ENCODE data around the gene B4GALNT3. TPM values are rescaled to one million over a fixed set of nuclear protein-coding genes. Genes with fewer than 3 reads are reported as not detected.
"Not testable (repeated sequence)": the region's sequence is repeated elsewhere in the genome, so short reads cannot be mapped to it uniquely, and the experiment has no call there.

Gene B4GALNT3
- total RNA-seq, 4 donors from 2014 or later, result 9.7 to 45.3 (median 18.4) TPM

- Histone ChIP-seq H3K9me3 (no peaks in the 10 kb centered on the region), H3K27me3 (no peaks in the 10 kb centered on the region), H3K4me3 (no peak overlapping the region), H3K4me1 (peaks cover 34 to 96% (median 45%) of the 10 kb centered on the region in 3 donors), H3K27ac (peak overlapping the region; percentile 85 to 96 (median 92)), H3K36me3 (no peaks in the 10 kb centered on the region)
- intact Hi-C loops (cut with DNase I), result loop anchor here (5.0 to 10.0 kb wide), 2 partner anchors 70 to 178 kb away; partner anchors contain the start of gene WNK1
- DNase-seq, result no peak
- TF ChIP-seq CTCF (IDR thresholded peaks at IDR 0.05) (no peak), POLR2A (IDR thresholded peaks at IDR 0.05) (no peak)
- 36 to 49% methylated on average over 3 of the region's 3 CpGs for WGBS, 2 donors
These were observed 114.9 kb downstream of the B4GALNT3 start for GRCh38 chr12:574475-575128.

- no peaks in the 10 kb centered on the region for H3K36me3 ChIP-seq
- H3K27me3 ChIP-seq, result no peaks in the 10 kb centered on the region
- no peak for TF ChIP-seq CTCF (IDR thresholded peaks at IDR 0.05)
- no peak for TF ChIP-seq POLR2A (IDR thresholded peaks at IDR 0.05)
- DNase-seq, result no peak
- no peaks in the 10 kb centered on the region for H3K9me3 ChIP-seq
- H3K4me1 ChIP-seq, result peaks cover 34 to 96% (median 42%) of the 10 kb centered on the region in 3 donors
- WGBS, 2 donors, result 23 to 39% methylated on average over 6 to 7 of the region's 7 CpGs
- peak overlapping the region; percentile 85 to 96 (median 92) for H3K27ac ChIP-seq
- H3K4me3 ChIP-seq, result no peak overlapping the region
- intact Hi-C loops (cut with DNase I), result loop anchor here (10.0 kb wide), 1 partner anchor 70 kb away; no protein-coding TSS in a partner anchor
These were observed 115.4 kb downstream of the B4GALNT3 start for GRCh38 chr12:575129-575502.

DNA sequence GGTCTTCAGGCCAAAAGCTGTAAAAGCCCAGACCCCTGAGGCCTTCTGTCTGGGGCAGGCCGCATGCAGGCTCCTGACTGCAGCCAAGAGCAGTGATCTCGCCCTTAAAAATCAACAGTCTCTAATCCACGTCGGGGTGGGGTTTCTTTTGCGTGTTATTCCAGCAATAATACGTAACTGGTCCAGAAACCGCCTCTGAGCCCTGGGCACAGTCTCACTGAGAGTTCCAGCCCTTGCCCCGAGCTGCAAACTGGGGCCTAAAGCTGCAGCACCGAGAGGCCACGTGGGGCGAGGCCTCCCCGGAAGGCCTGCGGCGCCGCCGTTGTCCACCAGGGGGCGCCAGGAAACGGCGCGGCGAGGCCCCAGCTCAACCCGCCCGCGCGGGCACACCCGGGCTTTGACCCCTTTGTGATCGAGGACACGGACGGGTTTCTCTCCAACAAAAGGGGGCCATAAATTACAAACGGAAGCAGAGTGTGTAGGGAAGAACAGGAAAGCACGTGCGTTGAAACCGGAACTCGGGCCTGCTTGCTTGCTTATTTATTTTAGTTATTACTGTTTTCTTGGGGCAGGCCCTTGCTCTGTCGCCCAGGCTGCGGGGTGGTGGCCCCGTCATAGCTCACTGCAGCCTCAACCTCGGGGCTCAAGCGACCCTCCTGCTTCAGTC lies 116.3 kb downstream of the B4GALNT3 start:
- H3K27ac ChIP-seq, result peak overlapping the region; percentile 85 to 96 (median 92)
- H3K4me1 ChIP-seq, result peaks cover 29 to 87% (median 39%) of the 10 kb centered on the region in 3 donors
- 4 to 6% methylated on average over 14 to 25 of the region's 39 CpGs for WGBS, 2 donors
- TF ChIP-seq POLR2A (IDR thresholded peaks at IDR 0.05) (peak in 1 of 4 donors; percentile 21), CTCF (IDR thresholded peaks at IDR 0.05) (peak; percentile 98 to 100 (median 100))
- no peaks in the 10 kb centered on the region for H3K36me3 ChIP-seq
- H3K4me3 ChIP-seq, result peak overlapping the region in 2 of 4 donors; percentile 17 to 52
- intact Hi-C loops (cut with DNase I), result loop anchor here (10.0 kb wide), 1 partner anchor 69 kb away; no protein-coding TSS in a partner anchor
- no peaks in the 10 kb centered on the region for H3K9me3 ChIP-seq
- H3K27me3 ChIP-seq, result no peaks in the 10 kb centered on the region
- no peak for DNase-seq

GRCh38 chr12:576615-577110 lies 116.9 kb downstream of the B4GALNT3 start:
- TF ChIP-seq POLR2A (IDR thresholded peaks at IDR 0.05) (no peak), CTCF (IDR thresholded peaks at IDR 0.05) (no peak)
- 86 to 90% methylated on average over 7 to 14 of the region's 14 CpGs for WGBS, 2 donors
- Histone ChIP-seq H3K4me3 (peak overlapping the region in 2 of 4 donors; percentile 17 to 52), H3K27ac (peak overlapping the region; percentile 85 to 96 (median 92)), H3K4me1 (peaks cover 25 to 81% (median 35%) of the 10 kb centered on the region in 3 donors), H3K36me3 (no peaks in the 10 kb centered on the region), H3K9me3 (no peaks in the 10 kb centered on the region), H3K27me3 (no peaks in the 10 kb centered on the region)
- intact Hi-C loops (cut with DNase I), result loop anchor here (10.0 kb wide), 1 partner anchor 68 kb away; no protein-coding TSS in a partner anchor
- no peak for DNase-seq

- intact Hi-C loops (cut with DNase I), result loop anchor here (10.0 kb wide), 1 partner anchor 67 kb away; no protein-coding TSS in a partner anchor
- 83 to 85% methylated on average over 15 to 18 of the region's 19 CpGs for WGBS, 2 donors
- H3K36me3 ChIP-seq, H3K4me3 ChIP-seq, DNase-seq, H3K9me3 ChIP-seq, H3K27me3 ChIP-seq: not testable (repeated sequence)
- Histone ChIP-seq H3K4me1 (peaks cover 19 to 66% (median 23%) of the 10 kb centered on the region in 3 donors), H3K27ac (peak overlapping the region in 3 of 4 donors; percentile 9 to 67 (median 43))
These were observed 118.4 kb downstream of the B4GALNT3 start for GRCh38 chr12:577994-578747.
